Epithelial cell of prostate (primary cell): ENCODE results near the gene ADGRG1.
A peak's percentile ranks its signal among the peaks of the same experiment; 100 is the strongest.
"Not testable (repeated sequence)": the region's sequence is repeated elsewhere in the genome, so short reads cannot be mapped to it uniquely, and the experiment has no call there.

ENCODE experiments used
- DNase-seq: peaks from one replicate; pipeline ENCODE4 v3.0.0-alpha.2; 2011; ENCODE audit warnings: low read depth, low spot score
- H3K27ac ChIP-seq: fragments of 450-650 bp; 2 replicates; pipeline ENCODE4 v1.5.1; 2017; ENCODE audit warnings: mild to moderate bottlenecking

The ADGRG1 gene

DNA sequence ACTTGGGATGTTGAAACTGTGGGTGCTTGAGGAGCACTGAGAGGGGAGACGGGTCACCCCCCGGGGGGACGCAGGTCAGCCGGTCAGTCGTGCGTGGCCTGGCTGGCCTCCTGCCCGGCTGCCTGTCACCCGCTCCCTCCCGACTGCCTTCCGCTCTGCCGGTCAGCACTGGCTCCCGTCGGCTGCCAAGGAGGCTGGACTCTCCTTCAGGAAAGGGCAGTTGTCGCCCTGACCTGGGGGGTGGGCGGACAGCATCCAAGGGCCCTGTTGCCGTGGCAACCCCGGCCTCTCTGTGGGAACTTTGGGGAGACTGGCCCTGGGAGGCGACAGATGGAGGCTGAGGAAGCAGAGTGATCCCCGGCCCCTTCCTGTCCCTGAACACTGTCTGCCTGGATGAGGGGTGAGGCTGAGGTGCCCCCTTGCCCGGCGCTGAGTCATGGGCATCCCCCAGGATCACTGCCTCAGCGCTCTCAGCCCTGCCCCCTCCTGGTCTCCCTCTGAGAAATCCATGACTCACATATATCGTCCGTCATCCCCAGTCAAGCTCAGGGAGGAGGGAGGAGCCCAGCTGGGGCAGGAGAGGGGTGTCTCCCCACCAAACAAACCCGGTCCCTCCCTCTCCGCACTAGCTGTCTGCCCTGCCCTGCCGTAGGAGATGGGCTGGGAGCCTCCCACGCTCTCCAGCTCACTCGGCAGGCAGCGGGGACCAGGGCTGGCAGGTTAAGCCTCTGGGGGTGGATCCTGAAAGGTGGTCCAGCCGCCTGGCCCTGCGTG, at the start of gene ADGRG1:
Gene ADGRG1 (plus strand): TSS at position 623 of the 774 bp plus-strand sequence. CDS start 21,658 bp downstream, outside the sequence.
- peak within 1 kb of the TSS; percentile 64 for H3K27ac ChIP-seq
- DNase-seq: peak; percentile 88

- no peak overlapping the region for H3K27ac ChIP-seq
- DNase-seq: no peak
Measured at GRCh38 chr16:57579361-57579665, 49.1 kb upstream of the ADGRG1 start.

GRCh38 chr16:57585051-57585687, 43.3 kb upstream of the ADGRG1 start:
- no peak for DNase-seq
- H3K27ac ChIP-seq: no peak overlapping the region

DNA sequence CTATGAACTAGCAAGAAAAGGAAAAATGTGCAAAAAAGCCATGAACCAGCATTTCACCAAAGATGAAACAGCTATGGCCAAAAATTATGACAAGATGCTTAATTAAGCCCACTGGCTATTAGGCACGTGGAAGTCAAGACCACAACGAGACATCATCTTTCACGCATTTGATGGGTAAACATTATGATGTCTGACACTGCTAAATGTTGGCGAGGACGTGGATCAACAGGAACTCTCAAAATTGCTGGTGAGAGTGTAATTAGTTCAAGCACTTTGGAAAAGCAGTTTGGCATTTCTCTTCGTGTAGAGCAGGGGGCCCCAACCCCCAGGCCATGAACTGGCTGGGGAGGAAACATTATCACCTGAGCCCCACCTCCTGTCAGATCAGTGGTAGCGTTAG, 39.6 kb upstream of the ADGRG1 start:
- no peak for DNase-seq
- no peak overlapping the region for H3K27ac ChIP-seq

DNA sequence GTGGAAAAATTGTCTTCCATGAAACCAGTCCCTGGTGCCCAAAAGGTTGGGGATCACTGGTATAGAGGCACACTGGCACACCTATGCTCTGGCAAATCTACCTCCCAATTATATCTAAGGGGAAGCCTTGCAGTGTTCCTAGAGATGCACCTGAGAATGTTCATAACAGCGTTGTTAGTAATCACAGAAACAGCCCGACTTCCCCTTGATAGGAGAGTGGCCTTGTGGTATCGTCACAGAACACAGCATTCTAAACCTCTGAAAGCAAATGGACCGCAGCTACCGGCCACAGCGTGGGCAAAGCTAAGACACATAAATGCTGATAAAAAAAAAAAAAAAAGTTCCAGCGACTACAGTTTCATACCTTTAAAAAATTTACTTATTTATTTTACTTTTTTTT, 39.1 kb upstream of the ADGRG1 start:
- DNase-seq: no peak
- H3K27ac ChIP-seq: no peak overlapping the region

DNA sequence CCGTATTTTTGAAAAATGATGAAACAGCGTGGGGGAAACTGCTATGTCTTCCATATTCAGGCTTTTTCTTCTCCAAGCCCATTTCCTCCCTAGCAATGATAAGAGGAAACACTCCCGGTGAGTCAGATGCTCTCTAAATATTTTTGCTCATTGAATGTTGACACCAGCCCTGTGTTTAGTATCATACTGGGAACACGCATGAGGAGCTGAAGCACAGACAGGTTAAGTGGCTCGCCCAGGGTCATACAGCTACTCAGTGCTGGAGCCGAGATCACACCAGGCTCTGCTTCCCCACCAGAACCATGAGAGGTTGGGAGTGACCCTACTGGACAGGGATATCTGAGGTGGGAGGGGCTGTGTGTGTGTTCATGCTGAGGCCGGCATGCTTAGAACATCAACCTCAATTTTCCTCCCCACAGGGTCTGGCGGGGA, 37.8 kb upstream of the ADGRG1 start:
- H3K27ac ChIP-seq: peak overlapping the region; percentile 93
- DNase-seq: peak; percentile 63

- H3K27ac ChIP-seq: peak overlapping the region; percentile 93
- peak; percentile 74 for DNase-seq
Measured at GRCh38 chr16:57591086-57591869, 37.2 kb upstream of the ADGRG1 start.

GRCh38 chr16:57591870-57592485, 36.5 kb upstream of the ADGRG1 start:
- peak overlapping the region; percentile 93 for H3K27ac ChIP-seq
- no peak for DNase-seq

GRCh38 chr16:57592591-57593003, 35.8 kb upstream of the ADGRG1 start:
- no peak overlapping the region for H3K27ac ChIP-seq
- no peak for DNase-seq

GRCh38 chr16:57593021-57593420, 35.4 kb upstream of the ADGRG1 start:
- H3K27ac ChIP-seq: no peak overlapping the region
- DNase-seq: no peak

DNA sequence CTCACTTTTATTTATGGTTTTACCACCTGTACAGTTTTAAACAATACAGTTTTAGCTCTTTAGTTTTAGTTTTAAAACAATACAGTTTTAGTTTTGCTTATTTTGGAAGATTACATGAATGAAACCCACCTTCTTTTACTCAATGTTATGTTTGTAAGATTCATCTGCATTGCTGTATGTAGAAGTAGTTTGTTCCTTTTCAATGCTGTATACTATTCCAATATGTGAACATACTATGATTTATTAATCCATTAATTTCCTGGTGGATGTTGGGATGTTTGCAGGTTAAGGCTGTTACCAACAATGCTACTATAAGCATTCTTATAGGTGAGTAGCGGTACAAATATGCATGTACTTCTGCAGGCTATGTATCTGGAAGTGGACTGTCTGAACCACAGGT, 34.4 kb upstream of the ADGRG1 start:
- DNase-seq: no peak
- no peak overlapping the region for H3K27ac ChIP-seq

DNA sequence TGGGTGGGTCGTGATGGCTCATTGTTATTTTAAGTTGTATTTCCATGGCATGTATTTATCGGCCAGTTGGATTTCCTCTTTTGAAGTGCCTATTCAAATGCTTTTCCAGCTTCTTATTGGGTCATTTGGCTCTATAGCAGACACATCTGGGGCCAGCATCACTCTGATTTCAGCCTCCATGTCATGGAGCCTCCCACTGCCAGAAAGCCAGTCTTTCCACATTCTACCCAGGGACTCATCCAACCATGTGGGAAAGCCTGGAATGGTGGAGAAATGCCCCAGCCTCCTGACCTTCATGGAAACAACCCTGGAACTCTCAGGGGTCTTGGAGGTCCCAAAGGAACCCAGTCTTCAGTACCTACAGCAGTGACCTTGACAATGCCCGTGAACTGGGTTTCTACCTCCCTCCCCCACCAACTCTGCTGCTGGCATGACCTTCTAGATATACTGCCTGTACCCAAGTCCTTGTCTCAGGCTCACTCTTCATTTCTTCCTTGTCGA, 33.8 kb upstream of the ADGRG1 start:
- H3K27ac ChIP-seq: no peak overlapping the region
- DNase-seq: no peak

DNA sequence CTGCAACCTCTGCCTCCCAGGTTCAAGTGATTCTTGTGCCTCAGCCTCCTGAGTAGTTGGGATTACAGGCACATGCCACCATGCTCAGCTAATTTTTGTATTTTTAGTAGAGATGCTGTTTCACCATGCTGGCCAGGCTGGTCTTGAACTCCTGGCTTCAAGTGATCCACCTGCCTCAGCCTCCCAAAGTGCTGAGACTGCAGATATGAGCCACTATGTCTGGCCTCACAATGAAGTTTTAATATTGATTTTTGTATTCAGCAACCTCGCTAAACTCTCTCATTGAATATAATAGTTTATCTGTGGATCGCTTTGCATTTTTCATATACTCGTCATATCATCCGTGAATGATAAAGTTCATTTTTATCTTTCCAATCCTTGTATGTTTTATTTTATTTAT, 32.2 kb upstream of the ADGRG1 start:
- not testable (repeated sequence) for DNase-seq, H3K27ac ChIP-seq

GRCh38 chr16:57598437-57598836, 30.0 kb upstream of the ADGRG1 start:
- no peak for DNase-seq
- H3K27ac ChIP-seq: no peak overlapping the region

GRCh38 chr16:57600048-57600835, 28.2 kb upstream of the ADGRG1 start:
- no peak overlapping the region for H3K27ac ChIP-seq
- DNase-seq: no peak

GRCh38 chr16:57600952-57601580, 27.4 kb upstream of the ADGRG1 start:
- H3K27ac ChIP-seq: no peak overlapping the region
- DNase-seq: no peak

DNA sequence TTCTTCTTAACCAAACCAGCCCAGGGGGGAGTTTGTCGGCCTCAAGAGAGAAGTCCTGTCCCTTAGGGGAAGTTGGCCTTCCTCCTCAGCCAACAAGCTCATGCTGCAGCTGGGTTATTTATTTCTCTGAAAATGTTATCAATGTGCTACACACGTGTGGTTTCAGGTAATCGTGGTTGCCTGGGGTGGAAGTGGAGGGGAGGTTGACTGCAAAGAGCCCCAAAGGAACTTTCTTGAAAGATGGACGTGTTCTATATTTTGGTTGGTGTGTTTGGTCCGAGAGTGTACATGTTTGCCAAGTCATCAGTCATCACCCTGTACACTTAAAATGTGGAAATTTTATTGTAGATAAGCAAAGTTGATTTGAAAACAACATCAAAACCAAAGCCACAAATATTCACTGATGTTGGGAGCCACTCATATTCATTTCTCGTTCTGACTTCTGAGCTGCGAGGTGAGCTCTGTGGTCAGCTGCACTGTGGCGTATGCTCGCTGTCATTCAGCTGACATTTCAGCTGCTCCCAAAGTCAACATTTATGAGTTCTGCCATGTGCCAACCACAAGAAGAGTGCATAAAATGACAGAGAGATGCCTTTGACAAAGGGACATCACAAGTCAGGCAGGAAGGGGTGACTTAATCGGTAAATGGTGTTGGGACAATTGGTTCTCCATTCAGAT, 26.5 kb upstream of the ADGRG1 start:
- no peak overlapping the region for H3K27ac ChIP-seq
- DNase-seq: no peak

DNA sequence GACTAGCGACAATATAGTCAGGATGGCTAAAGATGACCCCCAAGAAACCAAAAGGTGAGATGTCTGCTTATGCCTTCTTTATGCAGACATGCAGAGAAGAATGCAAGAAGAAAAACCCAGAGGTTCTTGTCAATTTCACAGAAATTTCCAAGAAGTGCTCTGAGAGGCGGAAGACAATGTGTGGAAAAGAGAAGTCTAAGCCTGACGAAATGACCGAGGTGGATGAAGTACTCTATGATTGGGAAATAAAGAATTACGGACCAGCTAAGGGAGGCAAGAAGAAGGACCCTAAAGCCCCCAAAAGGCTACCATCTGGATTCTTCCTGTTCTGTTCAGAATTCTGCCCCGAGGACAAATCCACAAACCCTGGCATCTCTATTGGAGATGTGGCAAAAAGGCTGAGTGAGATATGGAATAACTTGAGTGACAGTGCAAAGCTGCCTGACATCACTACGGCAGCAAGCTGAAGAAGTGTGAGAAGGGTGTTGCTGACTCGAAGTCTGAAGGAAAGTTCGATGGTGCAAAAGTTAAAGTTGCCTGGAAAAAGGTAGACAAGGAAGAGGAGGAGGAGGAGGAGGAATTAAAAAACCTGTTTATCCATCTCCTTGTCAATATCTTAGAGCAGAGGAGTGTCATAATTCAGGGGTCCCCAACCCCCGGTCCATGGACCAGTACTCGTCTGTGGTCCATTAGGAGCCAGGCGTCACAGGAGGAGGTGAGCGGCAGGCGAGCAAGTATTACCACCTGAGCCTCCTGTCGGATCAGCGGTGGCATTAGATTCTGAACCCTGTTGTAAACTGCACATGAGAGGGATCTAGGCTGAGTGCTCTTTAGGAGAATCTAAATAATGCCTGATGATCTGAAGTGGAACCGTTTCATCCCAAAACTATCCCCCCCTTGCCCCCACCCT, 25.1 kb upstream of the ADGRG1 start:
- H3K27ac ChIP-seq: no peak overlapping the region
- DNase-seq: no peak
